H9 (cell line): ENCODE results near the gene ATP2A1. TPM values are rescaled to one million over a fixed set of nuclear protein-coding genes. Genes with fewer than 3 reads are reported as not detected.
A peak's percentile ranks its signal among the peaks of the same experiment; 100 is the strongest.

ENCODE experiments used
- DNase-seq: peaks from one replicate; pipeline ENCODE4 v3.0.0-alpha.2; 2017
- H2AFZ ChIP-seq: one replicate; pipeline ENCODE4 v1.6.1; 2013; ENCODE audit warnings: mild to moderate bottlenecking, low read length, control low read depth, moderate library complexity
- H2AK5ac ChIP-seq: 2 replicates; pipeline ENCODE4 v1.6.1; 2013; ENCODE audit warnings: low read length, control low read depth, mixed read lengths; ENCODE audit not compliant: insufficient read length
- H2BK120ac ChIP-seq: one replicate; pipeline ENCODE4 v1.6.1; 2013; ENCODE audit warnings: low read depth, mild to moderate bottlenecking, low read length, control low read depth, inconsistent platforms; ENCODE audit not compliant: poor library complexity, severe bottlenecking
- H2BK12ac ChIP-seq: 2 replicates; pipeline ENCODE4 v1.6.1; 2013; ENCODE audit warnings: low read length, control low read depth, mixed read lengths, low read depth; ENCODE audit not compliant: insufficient read length
- H2BK15ac ChIP-seq: 2 replicates; pipeline ENCODE4 v1.6.1; 2013; ENCODE audit warnings: low read depth, low read length, control low read depth
- H2BK20ac ChIP-seq: one replicate; pipeline ENCODE4 v1.6.1; 2013; ENCODE audit warnings: low read depth, mild to moderate bottlenecking, low read length, control low read depth, inconsistent platforms; ENCODE audit not compliant: poor library complexity, severe bottlenecking
- H2BK5ac ChIP-seq: 2 replicates; pipeline ENCODE4 v1.6.1; 2013; ENCODE audit warnings: low read length, control low read depth, mixed read lengths; ENCODE audit not compliant: insufficient read length
- H3K14ac ChIP-seq: 2 replicates; pipeline ENCODE4 v1.6.1; 2013; ENCODE audit warnings: low read length, control low read depth; ENCODE audit not compliant: insufficient read depth
- H3K18ac ChIP-seq: 2 replicates; pipeline ENCODE4 v1.6.1; 2013; ENCODE audit warnings: low read depth, mild to moderate bottlenecking, mixed read lengths, low read length, control low read depth; ENCODE audit not compliant: insufficient read length
- H3K23ac ChIP-seq: 2 replicates; pipeline ENCODE4 v1.6.1; 2013; ENCODE audit warnings: low read length, control low read depth, mixed read lengths, low read depth; ENCODE audit not compliant: insufficient read length
- H3K23me2 ChIP-seq: 2 replicates; pipeline ENCODE4 v1.6.1; 2013; ENCODE audit warnings: low read depth, mild to moderate bottlenecking, mixed read lengths, low read length, control low read depth; ENCODE audit not compliant: insufficient read length, poor library complexity, severe bottlenecking
- H3K27ac ChIP-seq: 2 replicates; pipeline ENCODE4 v1.5.1; 2013; ENCODE audit warnings: low read length, control low read depth, mixed read lengths, low read depth; ENCODE audit not compliant: insufficient read length
- H3K27me3 ChIP-seq: 2 replicates; pipeline ENCODE4 v1.6.1; 2013; ENCODE audit warnings: low read length, control low read depth, inconsistent platforms; ENCODE audit not compliant: insufficient read depth
- H3K4ac ChIP-seq: 2 replicates; pipeline ENCODE4 v1.6.1; 2013; ENCODE audit warnings: low read depth, mild to moderate bottlenecking, control low read depth, inconsistent platforms, low read length, moderate library complexity
- H3K4me1 ChIP-seq: 2 replicates; pipeline ENCODE4 v1.6.1; 2013; ENCODE audit warnings: low read length, control low read depth, inconsistent platforms; ENCODE audit not compliant: insufficient read depth
- H3K4me2 ChIP-seq: 2 replicates; pipeline ENCODE4 v1.6.1; 2013; ENCODE audit warnings: low read length, control low read depth, mixed read lengths; ENCODE audit not compliant: insufficient read length, insufficient read depth
- H3K56ac ChIP-seq: 2 replicates; pipeline ENCODE4 v1.6.1; 2013; ENCODE audit warnings: low read depth, mild to moderate bottlenecking, mixed read lengths, low read length, control low read depth; ENCODE audit not compliant: insufficient read length
- H3K79me1 ChIP-seq: 2 replicates; pipeline ENCODE4 v1.6.1; 2013; ENCODE audit warnings: low read depth, mild to moderate bottlenecking, moderate library complexity, low read length, control low read depth, inconsistent platforms; ENCODE audit not compliant: insufficient read depth, poor library complexity, severe bottlenecking
- H3K79me2 ChIP-seq: 2 replicates; pipeline ENCODE4 v1.6.1; 2013; ENCODE audit warnings: low read length, control low read depth, inconsistent platforms; ENCODE audit not compliant: insufficient read depth
- H3K9ac ChIP-seq: 2 replicates; pipeline ENCODE4 v1.6.1; 2013; ENCODE audit warnings: low read length, control low read depth, mixed read lengths; ENCODE audit not compliant: insufficient read length; ENCODE audit errors: extremely low read depth
- H3K9me3 ChIP-seq: one replicate; pipeline ENCODE4 v1.6.1; 2013; ENCODE audit warnings: low read depth, low read length, inconsistent platforms; ENCODE audit not compliant: control insufficient read depth
- H3T11ph ChIP-seq: one replicate; pipeline ENCODE4 v1.6.1; 2013; ENCODE audit warnings: mild to moderate bottlenecking, low read length, control low read depth, inconsistent platforms
- H4K20me1 ChIP-seq: one replicate; pipeline ENCODE4 v1.6.1; 2013; ENCODE audit not compliant: control insufficient read depth, insufficient read length, insufficient read depth
- H4K5ac ChIP-seq: 2 replicates; pipeline ENCODE4 v1.6.1; 2013; ENCODE audit warnings: low read depth, mild to moderate bottlenecking, mixed read lengths, low read length, control low read depth; ENCODE audit not compliant: insufficient read length
- H4K8ac ChIP-seq: replicated peaks from 2 replicates; pipeline ENCODE4 v1.6.1; 2013; ENCODE audit warnings: low read length, control low read depth, mixed read lengths, low read depth; ENCODE audit not compliant: insufficient read length
- H4K91ac ChIP-seq: 2 replicates; pipeline ENCODE4 v1.6.1; 2013; ENCODE audit warnings: low read depth, mild to moderate bottlenecking, moderate library complexity, mixed read lengths, low read length, control low read depth; ENCODE audit not compliant: insufficient read length
- H3K27ac Mint-ChIP-seq, 3 experiments: 2 replicates in 2 of 3; 3 replicates in 1 of 3; pipeline ENCODE4 v1.8.0; 2020 to 2021; ENCODE audit warnings: mixed read lengths in 3 of 3, mild to moderate bottlenecking in 1 of 3, moderate library complexity in 1 of 3
- H3K27me3 Mint-ChIP-seq: 2 replicates; pipeline ENCODE4 v1.8.0; 2021; ENCODE audit warnings: low read depth, mild to moderate bottlenecking, moderate library complexity, mixed read lengths
- H3K36me3 Mint-ChIP-seq, 3 experiments: 2 replicates in 2 of 3; 3 replicates in 1 of 3; pipeline ENCODE4 v1.8.0; 2020 to 2021; ENCODE audit warnings: low read depth in 3 of 3, mixed read lengths in 3 of 3; ENCODE audit not compliant: insufficient read depth in 1 of 3
- H3K4me1 Mint-ChIP-seq, 2 experiments: 2 replicates each; pipeline ENCODE4 v1.8.0; 2020; ENCODE audit warnings: mixed read lengths in 2 of 2
- H3K4me3 Mint-ChIP-seq, 2 experiments: 2 replicates in 1 of 2; 3 replicates in 1 of 2; pipeline ENCODE4 v1.8.0; 2020 to 2021; ENCODE audit warnings: mild to moderate bottlenecking in 2 of 2, mixed read lengths in 2 of 2, moderate library complexity in 1 of 2
- H3K9me3 Mint-ChIP-seq, 2 experiments: 2 replicates in 1 of 2; 3 replicates in 1 of 2; pipeline ENCODE4 v1.8.0; 2020; ENCODE audit warnings: mild to moderate bottlenecking in 2 of 2, mixed read lengths in 2 of 2, moderate library complexity in 1 of 2
- WGBS: extraction: QIAGEN DNeasy Blood & Tissue Kit; methylation state at CpG from one replicate; pipeline ENCODE4 v1.1.7; 2013; ENCODE audit warnings: missing lambda C conversion rate, low lambda C conversion rate, mixed read lengths; ENCODE audit not compliant: insufficient read length; ENCODE audit errors: extremely low coverage; 5-methylcytosine and 5-hydroxymethylcytosine counted together
- total RNA-seq: library from RNA; stranded (reverse); gene quantifications from 2 replicates; pipeline ENCODE4 v1.2.1, GENCODE V29; 2021
- TF ChIP-seq, protein P1 (sequence below): fragments of 200-600 bp; sonication (generic); conservative IDR thresholded peaks from 3 replicates; pipeline ENCODE4 v1.8.0; 2021; ENCODE audit warnings: antibody characterized with exemption, mild to moderate bottlenecking

Gene ATP2A1
- total RNA-seq, 1 experiment from 2014 or later = 4.6 TPM

DNA sequence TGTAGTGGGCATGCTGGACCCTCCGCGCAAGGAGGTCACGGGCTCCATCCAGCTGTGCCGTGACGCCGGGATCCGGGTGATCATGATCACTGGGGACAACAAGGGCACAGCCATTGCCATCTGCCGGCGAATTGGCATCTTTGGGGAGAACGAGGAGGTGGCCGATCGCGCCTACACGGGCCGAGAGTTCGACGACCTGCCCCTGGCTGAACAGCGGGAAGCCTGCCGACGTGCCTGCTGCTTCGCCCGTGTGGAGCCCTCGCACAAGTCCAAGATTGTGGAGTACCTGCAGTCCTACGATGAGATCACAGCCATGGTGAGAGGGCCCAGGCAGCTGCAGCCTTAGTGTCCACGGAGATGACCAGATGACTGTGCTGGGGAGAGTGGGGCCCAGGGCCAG, 22.3 kb downstream of the ATP2A1 start:
- no peak overlapping the region for H3K4me2 ChIP-seq
- H3K79me2 ChIP-seq = no peaks in the 10 kb centered on the region
- H3K4me1 ChIP-seq = no peaks in the 10 kb centered on the region
- H3K27me3 ChIP-seq = no peaks in the 10 kb centered on the region
- no peak overlapping the region; the same call in 1 of the 2 replicates for H3K14ac ChIP-seq
- no peak overlapping the region for H3K9ac ChIP-seq
- H2BK20ac ChIP-seq = no peak overlapping the region
- H2BK5ac ChIP-seq = no peak overlapping the region
- H3K9me3 ChIP-seq = no peaks in the 10 kb centered on the region
- Mint-ChIP-seq H3K27ac (peak overlapping the region in 2 of 3 experiments; percentile 67 to 82; a peak in 3 of 7 replicates), H3K36me3 (peaks cover 0 to 2% (median 0%) of the 10 kb centered on the region in 3 experiments; a peak in 1 of 7 replicates), H3K4me1 (no peaks in the 10 kb centered on the region; a peak in 1 of 4 replicates), H3K27me3 (no peaks in the 10 kb centered on the region), H3K4me3 (no peak overlapping the region), H3K9me3 (no peaks in the 10 kb centered on the region)
- no CpG with 5 or more reads among the region's 25 CpGs for WGBS
- no peak overlapping the region for H4K91ac ChIP-seq
- H2BK15ac ChIP-seq = no peak overlapping the region
- TF ChIP-seq, protein P1, sequence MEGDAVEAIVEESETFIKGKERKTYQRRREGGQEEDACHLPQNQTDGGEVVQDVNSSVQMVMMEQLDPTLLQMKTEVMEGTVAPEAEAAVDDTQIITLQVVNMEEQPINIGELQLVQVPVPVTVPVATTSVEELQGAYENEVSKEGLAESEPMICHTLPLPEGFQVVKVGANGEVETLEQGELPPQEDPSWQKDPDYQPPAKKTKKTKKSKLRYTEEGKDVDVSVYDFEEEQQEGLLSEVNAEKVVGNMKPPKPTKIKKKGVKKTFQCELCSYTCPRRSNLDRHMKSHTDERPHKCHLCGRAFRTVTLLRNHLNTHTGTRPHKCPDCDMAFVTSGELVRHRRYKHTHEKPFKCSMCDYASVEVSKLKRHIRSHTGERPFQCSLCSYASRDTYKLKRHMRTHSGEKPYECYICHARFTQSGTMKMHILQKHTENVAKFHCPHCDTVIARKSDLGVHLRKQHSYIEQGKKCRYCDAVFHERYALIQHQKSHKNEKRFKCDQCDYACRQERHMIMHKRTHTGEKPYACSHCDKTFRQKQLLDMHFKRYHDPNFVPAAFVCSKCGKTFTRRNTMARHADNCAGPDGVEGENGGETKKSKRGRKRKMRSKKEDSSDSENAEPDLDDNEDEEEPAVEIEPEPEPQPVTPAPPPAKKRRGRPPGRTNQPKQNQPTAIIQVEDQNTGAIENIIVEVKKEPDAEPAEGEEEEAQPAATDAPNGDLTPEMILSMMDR = no peak
- H2AFZ ChIP-seq = no peak overlapping the region
- no peaks in the 10 kb centered on the region for H3K79me1 ChIP-seq
- no peak overlapping the region for H3K27ac ChIP-seq
- no peak overlapping the region for H3K18ac ChIP-seq
- no peak overlapping the region for H4K5ac ChIP-seq
- no peak overlapping the region for H3K4ac ChIP-seq
- H3K23me2 ChIP-seq = no peaks in the 10 kb centered on the region
- no peak for DNase-seq
- no peak overlapping the region for H2BK12ac ChIP-seq
- H2BK120ac ChIP-seq = no peak overlapping the region
- H4K20me1 ChIP-seq = no peaks in the 10 kb centered on the region
- no peak overlapping the region for H3T11ph ChIP-seq
- H2AK5ac ChIP-seq = no peak overlapping the region
- no peak overlapping the region for H4K8ac ChIP-seq
- no peak overlapping the region for H3K23ac ChIP-seq
- H3K56ac ChIP-seq = no peak overlapping the region
